Body of pancreas (tissue), 4 donors: ENCODE measurements around the gene NEK11.

Experiments
- CTCF ChIP-seq, 7 experiments: fragments of 450-650 bp in 4 of 7; fragments of 200-600 bp in 3 of 7; sonication (generic) in 3 of 7; IDR thresholded peaks; one replicate each; pipeline ENCODE4 v1.5.1; 2016 to 2019; ENCODE audit warnings: antibody characterized with exemption in 7 of 7
- POLR2A ChIP-seq, 3 donors: fragments of 450-650 bp; IDR thresholded peaks; one replicate each; pipeline ENCODE4 v1.6.1; 2016; ENCODE audit warnings: antibody characterized with exemption in 3 of 3, mild to moderate bottlenecking in 2 of 3

DNA sequence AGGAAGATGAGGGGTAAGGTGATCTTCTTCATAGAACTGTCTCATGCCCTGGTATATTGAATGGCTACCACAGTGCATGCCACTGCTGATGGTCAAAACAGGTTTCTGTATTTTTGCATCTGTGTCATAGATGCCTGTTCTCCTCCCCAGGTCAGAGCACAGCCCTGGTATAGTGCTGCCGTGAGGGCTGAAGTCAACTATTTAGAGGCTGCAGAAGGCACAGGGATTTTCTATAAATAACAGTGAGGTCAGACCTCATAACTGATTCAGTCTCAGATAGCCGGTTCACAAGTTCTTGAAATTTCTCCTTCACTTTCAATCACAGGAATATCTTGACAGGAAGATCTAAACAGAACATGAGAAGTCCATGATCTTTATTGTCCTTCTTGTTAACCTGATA, 255.7 kb downstream of the NEK11 start:
- TF ChIP-seq CTCF (IDR thresholded peaks at IDR 0.05): no peak
- TF ChIP-seq POLR2A (IDR thresholded peaks at IDR 0.05): no peak
